H9 (cell line): ENCODE data around the gene NYAP1. TPM values are rescaled to one million over a fixed set of nuclear protein-coding genes. Genes with fewer than 3 reads are reported as not detected.

Experiments
- DNase-seq: peaks from one replicate; pipeline ENCODE4 v3.0.0-alpha.2; 2017
- H2AFZ ChIP-seq: one replicate; pipeline ENCODE4 v1.6.1; 2013; ENCODE audit warnings: mild to moderate bottlenecking, low read length, control low read depth, moderate library complexity
- H2AK5ac ChIP-seq: 2 replicates; pipeline ENCODE4 v1.6.1; 2013; ENCODE audit warnings: low read length, control low read depth, mixed read lengths; ENCODE audit not compliant: insufficient read length
- H2BK120ac ChIP-seq: one replicate; pipeline ENCODE4 v1.6.1; 2013; ENCODE audit warnings: low read depth, mild to moderate bottlenecking, low read length, control low read depth, inconsistent platforms; ENCODE audit not compliant: poor library complexity, severe bottlenecking
- H2BK12ac ChIP-seq: 2 replicates; pipeline ENCODE4 v1.6.1; 2013; ENCODE audit warnings: low read length, control low read depth, mixed read lengths, low read depth; ENCODE audit not compliant: insufficient read length
- H2BK15ac ChIP-seq: 2 replicates; pipeline ENCODE4 v1.6.1; 2013; ENCODE audit warnings: low read depth, low read length, control low read depth
- H2BK20ac ChIP-seq: one replicate; pipeline ENCODE4 v1.6.1; 2013; ENCODE audit warnings: low read depth, mild to moderate bottlenecking, low read length, control low read depth, inconsistent platforms; ENCODE audit not compliant: poor library complexity, severe bottlenecking
- H2BK5ac ChIP-seq: 2 replicates; pipeline ENCODE4 v1.6.1; 2013; ENCODE audit warnings: low read length, control low read depth, mixed read lengths; ENCODE audit not compliant: insufficient read length
- H3K14ac ChIP-seq: 2 replicates; pipeline ENCODE4 v1.6.1; 2013; ENCODE audit warnings: low read length, control low read depth; ENCODE audit not compliant: insufficient read depth
- H3K18ac ChIP-seq: 2 replicates; pipeline ENCODE4 v1.6.1; 2013; ENCODE audit warnings: low read depth, mild to moderate bottlenecking, mixed read lengths, low read length, control low read depth; ENCODE audit not compliant: insufficient read length
- H3K23ac ChIP-seq: 2 replicates; pipeline ENCODE4 v1.6.1; 2013; ENCODE audit warnings: low read length, control low read depth, mixed read lengths, low read depth; ENCODE audit not compliant: insufficient read length
- H3K23me2 ChIP-seq: 2 replicates; pipeline ENCODE4 v1.6.1; 2013; ENCODE audit warnings: low read depth, mild to moderate bottlenecking, mixed read lengths, low read length, control low read depth; ENCODE audit not compliant: insufficient read length, poor library complexity, severe bottlenecking
- H3K27ac ChIP-seq: 2 replicates; pipeline ENCODE4 v1.5.1; 2013; ENCODE audit warnings: low read length, control low read depth, mixed read lengths, low read depth; ENCODE audit not compliant: insufficient read length
- H3K27me3 ChIP-seq: 2 replicates; pipeline ENCODE4 v1.6.1; 2013; ENCODE audit warnings: low read length, control low read depth, inconsistent platforms; ENCODE audit not compliant: insufficient read depth
- H3K4ac ChIP-seq: 2 replicates; pipeline ENCODE4 v1.6.1; 2013; ENCODE audit warnings: low read depth, mild to moderate bottlenecking, control low read depth, inconsistent platforms, low read length, moderate library complexity
- H3K4me1 ChIP-seq: 2 replicates; pipeline ENCODE4 v1.6.1; 2013; ENCODE audit warnings: low read length, control low read depth, inconsistent platforms; ENCODE audit not compliant: insufficient read depth
- H3K4me2 ChIP-seq: 2 replicates; pipeline ENCODE4 v1.6.1; 2013; ENCODE audit warnings: low read length, control low read depth, mixed read lengths; ENCODE audit not compliant: insufficient read length, insufficient read depth
- H3K56ac ChIP-seq: 2 replicates; pipeline ENCODE4 v1.6.1; 2013; ENCODE audit warnings: low read depth, mild to moderate bottlenecking, mixed read lengths, low read length, control low read depth; ENCODE audit not compliant: insufficient read length
- H3K79me1 ChIP-seq: 2 replicates; pipeline ENCODE4 v1.6.1; 2013; ENCODE audit warnings: low read depth, mild to moderate bottlenecking, moderate library complexity, low read length, control low read depth, inconsistent platforms; ENCODE audit not compliant: insufficient read depth, poor library complexity, severe bottlenecking
- H3K79me2 ChIP-seq: 2 replicates; pipeline ENCODE4 v1.6.1; 2013; ENCODE audit warnings: low read length, control low read depth, inconsistent platforms; ENCODE audit not compliant: insufficient read depth
- H3K9ac ChIP-seq: 2 replicates; pipeline ENCODE4 v1.6.1; 2013; ENCODE audit warnings: low read length, control low read depth, mixed read lengths; ENCODE audit not compliant: insufficient read length; ENCODE audit errors: extremely low read depth
- H3K9me3 ChIP-seq: one replicate; pipeline ENCODE4 v1.6.1; 2013; ENCODE audit warnings: low read depth, low read length, inconsistent platforms; ENCODE audit not compliant: control insufficient read depth
- H3T11ph ChIP-seq: one replicate; pipeline ENCODE4 v1.6.1; 2013; ENCODE audit warnings: mild to moderate bottlenecking, low read length, control low read depth, inconsistent platforms
- H4K20me1 ChIP-seq: one replicate; pipeline ENCODE4 v1.6.1; 2013; ENCODE audit not compliant: control insufficient read depth, insufficient read length, insufficient read depth
- H4K5ac ChIP-seq: 2 replicates; pipeline ENCODE4 v1.6.1; 2013; ENCODE audit warnings: low read depth, mild to moderate bottlenecking, mixed read lengths, low read length, control low read depth; ENCODE audit not compliant: insufficient read length
- H4K8ac ChIP-seq: replicated peaks from 2 replicates; pipeline ENCODE4 v1.6.1; 2013; ENCODE audit warnings: low read length, control low read depth, mixed read lengths, low read depth; ENCODE audit not compliant: insufficient read length
- H4K91ac ChIP-seq: 2 replicates; pipeline ENCODE4 v1.6.1; 2013; ENCODE audit warnings: low read depth, mild to moderate bottlenecking, moderate library complexity, mixed read lengths, low read length, control low read depth; ENCODE audit not compliant: insufficient read length
- H3K27ac Mint-ChIP-seq, 3 experiments: 2 replicates in 2 of 3; 3 replicates in 1 of 3; pipeline ENCODE4 v1.8.0; 2020 to 2021; ENCODE audit warnings: mixed read lengths in 3 of 3, mild to moderate bottlenecking in 1 of 3, moderate library complexity in 1 of 3
- H3K27me3 Mint-ChIP-seq: 2 replicates; pipeline ENCODE4 v1.8.0; 2021; ENCODE audit warnings: low read depth, mild to moderate bottlenecking, moderate library complexity, mixed read lengths
- H3K36me3 Mint-ChIP-seq, 3 experiments: 2 replicates in 2 of 3; 3 replicates in 1 of 3; pipeline ENCODE4 v1.8.0; 2020 to 2021; ENCODE audit warnings: low read depth in 3 of 3, mixed read lengths in 3 of 3; ENCODE audit not compliant: insufficient read depth in 1 of 3
- H3K4me1 Mint-ChIP-seq, 2 experiments: 2 replicates each; pipeline ENCODE4 v1.8.0; 2020; ENCODE audit warnings: mixed read lengths in 2 of 2
- H3K4me3 Mint-ChIP-seq, 2 experiments: 2 replicates in 1 of 2; 3 replicates in 1 of 2; pipeline ENCODE4 v1.8.0; 2020 to 2021; ENCODE audit warnings: mild to moderate bottlenecking in 2 of 2, mixed read lengths in 2 of 2, moderate library complexity in 1 of 2
- H3K9me3 Mint-ChIP-seq, 2 experiments: 2 replicates in 1 of 2; 3 replicates in 1 of 2; pipeline ENCODE4 v1.8.0; 2020; ENCODE audit warnings: mild to moderate bottlenecking in 2 of 2, mixed read lengths in 2 of 2, moderate library complexity in 1 of 2
- WGBS: extraction: QIAGEN DNeasy Blood & Tissue Kit; methylation state at CpG from one replicate; pipeline ENCODE4 v1.1.7; 2013; ENCODE audit warnings: missing lambda C conversion rate, low lambda C conversion rate, mixed read lengths; ENCODE audit not compliant: insufficient read length; ENCODE audit errors: extremely low coverage; 5-methylcytosine and 5-hydroxymethylcytosine counted together
- total RNA-seq: library from RNA; stranded (reverse); gene quantifications from 2 replicates; pipeline ENCODE4 v1.2.1, GENCODE V29; 2021
- TF ChIP-seq, protein P1 (sequence below): fragments of 200-600 bp; sonication (generic); conservative IDR thresholded peaks from 3 replicates; pipeline ENCODE4 v1.8.0; 2021; ENCODE audit warnings: antibody characterized with exemption, mild to moderate bottlenecking

NYAP1 gene
- total RNA-seq, 1 experiment from 2014 or later: 3.2 TPM

DNA sequence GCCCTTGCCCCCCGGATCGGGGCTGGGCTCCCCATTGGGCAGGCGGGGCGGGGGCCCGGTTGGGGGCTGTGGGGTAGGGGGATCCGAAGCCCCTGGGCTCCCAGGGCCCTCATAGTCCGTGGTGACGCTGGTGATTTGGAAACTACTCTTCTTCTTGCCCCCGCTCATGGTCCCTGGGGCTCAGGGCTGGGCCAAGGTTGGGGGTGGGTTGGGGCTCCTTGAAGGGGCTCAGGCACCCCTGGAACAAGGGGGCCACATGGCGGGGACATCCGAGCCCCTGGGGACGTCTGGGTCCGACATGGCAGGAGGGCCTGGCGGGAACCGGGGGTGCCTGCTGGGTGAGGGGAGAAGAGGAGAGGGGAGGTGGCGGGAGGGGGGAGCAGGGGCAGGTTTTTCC is 5.9 kb upstream of the NYAP1 start:
- Mint-ChIP-seq H3K36me3 (peaks cover 0 to 5% (median 0%) of the 10 kb centered on the region in 3 experiments; a peak in 1 of 7 replicates), H3K27me3 (no peaks in the 10 kb centered on the region), H3K9me3 (peaks cover 0 to 2% of the 10 kb centered on the region in 2 experiments; a peak in 2 of 5 replicates), H3K27ac (no peak overlapping the region), H3K4me3 (peak overlapping the region; percentile 81 to 93), H3K4me1 (peaks cover 19 to 38% of the 10 kb centered on the region in 2 experiments)
- Histone ChIP-seq H3K56ac (no peak overlapping the region), H2BK120ac (no peak overlapping the region), H3K9ac (no peak overlapping the region), H2AK5ac (no peak overlapping the region), H3K79me1 (no peaks in the 10 kb centered on the region), H4K20me1 (no peaks in the 10 kb centered on the region), H3K79me2 (no peaks in the 10 kb centered on the region), H3K4me1 (no peaks in the 10 kb centered on the region; the same call in 1 of the 2 replicates), H4K5ac (no peak overlapping the region), H2BK5ac (no peak overlapping the region), H3K4me2 (peak overlapping the region; percentile 45), H3K18ac (no peak overlapping the region), H2BK12ac (no peak overlapping the region), H3K23ac (no peak overlapping the region), H3K14ac (no peak overlapping the region), H3K4ac (no peak overlapping the region), H3K23me2 (peaks cover 7% of the 10 kb centered on the region), H4K91ac (no peak overlapping the region), H3K9me3 (no peaks in the 10 kb centered on the region), H3K27ac (no peak overlapping the region), H2AFZ (no peak overlapping the region), H2BK20ac (no peak overlapping the region), H2BK15ac (no peak overlapping the region), H3T11ph (no peak overlapping the region), H3K27me3 (no peaks in the 10 kb centered on the region), H4K8ac (no peak overlapping the region)
- no peak for DNase-seq
- WGBS: no CpG with 5 or more reads among the region's 16 CpGs
- TF ChIP-seq, protein P1, sequence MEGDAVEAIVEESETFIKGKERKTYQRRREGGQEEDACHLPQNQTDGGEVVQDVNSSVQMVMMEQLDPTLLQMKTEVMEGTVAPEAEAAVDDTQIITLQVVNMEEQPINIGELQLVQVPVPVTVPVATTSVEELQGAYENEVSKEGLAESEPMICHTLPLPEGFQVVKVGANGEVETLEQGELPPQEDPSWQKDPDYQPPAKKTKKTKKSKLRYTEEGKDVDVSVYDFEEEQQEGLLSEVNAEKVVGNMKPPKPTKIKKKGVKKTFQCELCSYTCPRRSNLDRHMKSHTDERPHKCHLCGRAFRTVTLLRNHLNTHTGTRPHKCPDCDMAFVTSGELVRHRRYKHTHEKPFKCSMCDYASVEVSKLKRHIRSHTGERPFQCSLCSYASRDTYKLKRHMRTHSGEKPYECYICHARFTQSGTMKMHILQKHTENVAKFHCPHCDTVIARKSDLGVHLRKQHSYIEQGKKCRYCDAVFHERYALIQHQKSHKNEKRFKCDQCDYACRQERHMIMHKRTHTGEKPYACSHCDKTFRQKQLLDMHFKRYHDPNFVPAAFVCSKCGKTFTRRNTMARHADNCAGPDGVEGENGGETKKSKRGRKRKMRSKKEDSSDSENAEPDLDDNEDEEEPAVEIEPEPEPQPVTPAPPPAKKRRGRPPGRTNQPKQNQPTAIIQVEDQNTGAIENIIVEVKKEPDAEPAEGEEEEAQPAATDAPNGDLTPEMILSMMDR: no peak
